ENCODE measurements around the gene POGZ.

- TF ChIP-seq CTCF (IDR thresholded peaks at IDR 0.05) = no peak
- no peak for TF ChIP-seq POLR2A (IDR thresholded peaks at IDR 0.05)
- peak; percentile 54 for TF ChIP-seq POLR2AphosphoS5 (IDR thresholded peaks at IDR 0.05)
These were observed 87.8 kb downstream of the POGZ start for GRCh38 chr1:151371370-151372057.

Measured in prostate gland (tissue), 2 donors.